Hematopoietic multipotent progenitor cell treated with erythropoietin and hydrocortisone succinate and interleukin-3 and kit ligand, for 4 days (in vitro differentiated cells): ENCODE data around the gene RAB20.
"Not testable (repeated sequence)": the region's sequence is repeated elsewhere in the genome, so short reads cannot be mapped to it uniquely, and the experiment has no call there.

Experiments
- DNase-seq: peaks from one replicate; pipeline ENCODE4 v3.0.0-alpha.2; 2015

The RAB20 gene

GRCh38 chr13:110507678-110508381 is 53.7 kb downstream of the RAB20 start:
- DNase-seq, result peak; percentile 41

GRCh38 chr13:110506859-110507566 is 54.5 kb downstream of the RAB20 start:
- DNase-seq, result peak; percentile 86

- no peak for DNase-seq
Observed at GRCh38 chr13:110506396-110506795, 55.1 kb downstream of the RAB20 start.

- no peak for DNase-seq
Observed at GRCh38 chr13:110505594-110505993, 55.9 kb downstream of the RAB20 start.

GRCh38 chr13:110503979-110504499 is 57.5 kb downstream of the RAB20 start:
- no peak for DNase-seq

GRCh38 chr13:110503037-110503901 is 58.3 kb downstream of the RAB20 start:
- no peak for DNase-seq

GRCh38 chr13:110501188-110501587 is 60.3 kb downstream of the RAB20 start:
- no peak for DNase-seq

- no peak for DNase-seq
Observed at GRCh38 chr13:110500341-110500740, 61.2 kb downstream of the RAB20 start.

- no peak for DNase-seq
Observed at GRCh38 chr13:110499621-110500281, 61.8 kb downstream of the RAB20 start.

- no peak for DNase-seq
Observed at GRCh38 chr13:110498765-110499164, 62.8 kb downstream of the RAB20 start.

- DNase-seq, result no peak
Observed at GRCh38 chr13:110498327-110498726, 63.2 kb downstream of the RAB20 start.

GRCh38 chr13:110497896-110498295 is 63.6 kb downstream of the RAB20 start:
- not testable (repeated sequence) for DNase-seq

- DNase-seq, result no peak
Observed at GRCh38 chr13:110497003-110497402, 64.5 kb downstream of the RAB20 start.

GRCh38 chr13:110496281-110496680 is 65.2 kb downstream of the RAB20 start:
- DNase-seq, result no peak

GRCh38 chr13:110495881-110496280 is 65.6 kb downstream of the RAB20 start:
- DNase-seq, result no peak

GRCh38 chr13:110495376-110495775 is 66.1 kb downstream of the RAB20 start:
- no peak for DNase-seq

GRCh38 chr13:110493613-110494012 is 67.9 kb downstream of the RAB20 start:
- DNase-seq, result no peak

- DNase-seq, result no peak
Observed at GRCh38 chr13:110492679-110493593, 68.6 kb downstream of the RAB20 start.

GRCh38 chr13:110491869-110492678 is 69.4 kb downstream of the RAB20 start:
- DNase-seq, result no peak

- no peak for DNase-seq
Observed at GRCh38 chr13:110490009-110490770, 71.3 kb downstream of the RAB20 start.
